BE2C (cell line): ENCODE results near the gene RPL3.

Experiments
- DNase-seq: peaks from one replicate; pipeline ENCODE4 v3.0.0-alpha.2; 2020
- H3K27me3 ChIP-seq: fragments of 250-450 bp; sonication (Bioruptor Pico); 2 replicates; pipeline ENCODE4 v1.5.1; 2020; ENCODE audit warnings: mild to moderate bottlenecking
- H3K36me3 ChIP-seq: fragments of 250-450 bp; sonication (Bioruptor Pico); 2 replicates; pipeline ENCODE4 v1.5.1; 2020; ENCODE audit warnings: mild to moderate bottlenecking
- H3K4me1 ChIP-seq: fragments of 250-450 bp; sonication (Bioruptor Pico); 2 replicates; pipeline ENCODE4 v1.5.1; 2020
- H3K4me3 ChIP-seq: 2 replicates; pipeline ENCODE4 v1.5.1; 2011; ENCODE audit warnings: low read depth, low read length
- H3K9me3 ChIP-seq: fragments of 250-450 bp; sonication (Bioruptor Pico); 2 replicates; pipeline ENCODE4 v1.5.1; 2020
- TF ChIP-seq, protein P1 (sequence below): IDR thresholded peaks from 2 replicates; pipeline ENCODE4 v1.5.1; 2012; ENCODE audit warnings: mild to moderate bottlenecking, low read depth, low read length

Gene RPL3

DNA sequence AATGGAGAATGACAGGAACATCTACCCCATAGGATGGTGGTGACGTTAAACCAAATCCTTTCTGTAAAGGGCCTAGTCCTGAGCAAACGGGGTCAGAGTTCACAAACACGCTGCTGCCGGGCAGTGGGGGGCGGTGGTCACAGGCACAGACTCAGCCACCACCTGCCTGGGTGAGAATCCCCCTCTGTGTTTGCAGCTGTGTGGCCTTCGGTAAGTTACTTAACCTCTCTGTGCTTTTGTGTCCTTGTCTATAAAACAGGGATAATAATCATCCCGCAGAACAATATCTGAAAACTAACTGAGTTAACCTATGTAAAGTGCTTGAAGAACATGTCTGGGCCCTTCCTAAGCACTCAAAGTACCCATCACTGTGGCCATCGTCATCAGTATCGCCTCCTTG lies 48.6 kb downstream of the RPL3 start:
- no peaks in the 10 kb centered on the region for H3K27me3 ChIP-seq
- DNase-seq = no peak
- TF ChIP-seq, protein P1, sequence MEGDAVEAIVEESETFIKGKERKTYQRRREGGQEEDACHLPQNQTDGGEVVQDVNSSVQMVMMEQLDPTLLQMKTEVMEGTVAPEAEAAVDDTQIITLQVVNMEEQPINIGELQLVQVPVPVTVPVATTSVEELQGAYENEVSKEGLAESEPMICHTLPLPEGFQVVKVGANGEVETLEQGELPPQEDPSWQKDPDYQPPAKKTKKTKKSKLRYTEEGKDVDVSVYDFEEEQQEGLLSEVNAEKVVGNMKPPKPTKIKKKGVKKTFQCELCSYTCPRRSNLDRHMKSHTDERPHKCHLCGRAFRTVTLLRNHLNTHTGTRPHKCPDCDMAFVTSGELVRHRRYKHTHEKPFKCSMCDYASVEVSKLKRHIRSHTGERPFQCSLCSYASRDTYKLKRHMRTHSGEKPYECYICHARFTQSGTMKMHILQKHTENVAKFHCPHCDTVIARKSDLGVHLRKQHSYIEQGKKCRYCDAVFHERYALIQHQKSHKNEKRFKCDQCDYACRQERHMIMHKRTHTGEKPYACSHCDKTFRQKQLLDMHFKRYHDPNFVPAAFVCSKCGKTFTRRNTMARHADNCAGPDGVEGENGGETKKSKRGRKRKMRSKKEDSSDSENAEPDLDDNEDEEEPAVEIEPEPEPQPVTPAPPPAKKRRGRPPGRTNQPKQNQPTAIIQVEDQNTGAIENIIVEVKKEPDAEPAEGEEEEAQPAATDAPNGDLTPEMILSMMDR = no peak
- H3K9me3 ChIP-seq = no peaks in the 10 kb centered on the region
- H3K36me3 ChIP-seq = no peaks in the 10 kb centered on the region
- no peaks in the 10 kb centered on the region for H3K4me1 ChIP-seq
- H3K4me3 ChIP-seq = no peak overlapping the region

DNA sequence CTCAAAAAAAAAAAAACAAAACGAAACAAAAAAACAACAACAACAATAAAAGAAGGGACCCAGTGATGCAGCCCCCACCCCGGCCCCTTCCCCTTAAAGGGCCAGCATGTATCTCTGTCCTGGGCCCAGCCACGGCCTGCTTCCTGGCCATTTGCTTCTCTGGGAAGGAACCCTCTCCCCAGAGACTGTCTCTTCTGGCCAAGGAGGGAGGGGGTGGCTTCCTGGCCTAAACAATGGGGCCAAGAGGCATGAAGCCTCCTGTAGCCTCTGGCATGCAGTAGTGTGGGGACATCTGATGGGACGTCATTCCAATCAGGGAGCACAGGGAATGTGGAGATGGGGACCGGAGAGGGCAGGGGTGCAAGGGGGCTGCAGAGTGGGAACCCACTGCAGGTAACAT lies 49.1 kb downstream of the RPL3 start:
- DNase-seq = no peak
- no peaks in the 10 kb centered on the region for H3K27me3 ChIP-seq
- H3K4me1 ChIP-seq = no peaks in the 10 kb centered on the region
- TF ChIP-seq, protein P1 = no peak
- no peak overlapping the region for H3K4me3 ChIP-seq
- H3K9me3 ChIP-seq = no peaks in the 10 kb centered on the region
- no peaks in the 10 kb centered on the region for H3K36me3 ChIP-seq

DNA sequence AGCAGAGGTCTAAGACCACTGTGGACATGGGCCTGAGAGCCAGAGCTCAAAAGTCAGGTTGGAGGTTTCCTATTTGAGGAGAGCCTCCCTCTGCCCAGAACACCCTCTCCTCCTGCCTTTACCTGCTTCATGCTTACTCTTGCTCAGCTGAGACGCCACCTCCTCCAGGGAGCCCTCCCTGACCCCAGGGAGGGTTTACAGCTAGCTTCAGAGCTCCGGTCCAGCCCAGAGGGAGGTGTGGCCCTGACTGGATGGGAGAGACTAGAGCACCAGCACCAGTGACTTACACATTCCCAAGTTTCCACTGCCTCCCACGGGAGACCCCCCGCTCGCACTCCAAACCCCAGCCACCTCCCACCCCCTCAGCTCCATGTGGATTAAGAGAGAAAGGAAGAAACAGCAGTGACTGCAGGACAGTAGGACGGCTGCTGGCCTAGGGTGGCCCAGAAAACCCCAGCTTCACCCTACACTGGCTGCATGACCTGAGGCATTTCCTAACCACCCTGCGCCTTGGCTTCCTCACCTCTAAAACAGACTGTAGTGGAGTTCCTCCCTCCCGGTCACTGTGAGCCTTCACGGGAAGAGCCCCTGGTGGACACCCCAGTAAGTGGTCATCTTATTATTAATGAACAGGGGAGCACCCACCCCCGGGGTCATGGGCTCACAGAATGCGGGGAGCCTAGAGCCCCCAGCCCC lies 50.2 kb downstream of the RPL3 start:
- H3K36me3 ChIP-seq = no peaks in the 10 kb centered on the region
- TF ChIP-seq, protein P1 = peak; percentile 3; the same call in 1 of the 2 replicates
- no peak for DNase-seq
- no peaks in the 10 kb centered on the region for H3K4me1 ChIP-seq
- H3K4me3 ChIP-seq = no peak overlapping the region
- no peaks in the 10 kb centered on the region for H3K9me3 ChIP-seq
- H3K27me3 ChIP-seq = no peaks in the 10 kb centered on the region

DNA sequence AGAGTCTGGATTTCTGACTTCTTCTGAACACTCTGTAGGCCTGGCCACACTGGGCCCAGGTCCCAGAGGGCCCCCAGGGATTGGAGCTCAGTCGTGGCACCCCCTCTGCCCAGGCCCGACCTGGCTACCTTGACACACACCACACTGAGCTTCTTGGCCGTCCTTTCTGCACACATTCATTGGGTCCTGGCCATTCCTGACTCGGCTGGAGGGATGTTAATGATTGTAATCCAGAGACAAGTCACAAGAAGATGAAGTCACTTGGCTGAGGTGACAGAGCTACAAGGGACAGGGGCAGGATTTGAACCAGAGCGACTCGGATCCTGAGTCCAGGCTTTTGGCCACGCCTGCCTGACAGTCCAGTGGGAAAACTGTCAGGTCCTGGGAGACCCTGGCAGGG lies 50.8 kb downstream of the RPL3 start:
- no peak for DNase-seq
- Histone ChIP-seq H3K27me3 (no peaks in the 10 kb centered on the region), H3K4me1 (no peaks in the 10 kb centered on the region), H3K4me3 (no peak overlapping the region), H3K9me3 (no peaks in the 10 kb centered on the region), H3K36me3 (no peaks in the 10 kb centered on the region)
- TF ChIP-seq, protein P1 = no peak

DNA sequence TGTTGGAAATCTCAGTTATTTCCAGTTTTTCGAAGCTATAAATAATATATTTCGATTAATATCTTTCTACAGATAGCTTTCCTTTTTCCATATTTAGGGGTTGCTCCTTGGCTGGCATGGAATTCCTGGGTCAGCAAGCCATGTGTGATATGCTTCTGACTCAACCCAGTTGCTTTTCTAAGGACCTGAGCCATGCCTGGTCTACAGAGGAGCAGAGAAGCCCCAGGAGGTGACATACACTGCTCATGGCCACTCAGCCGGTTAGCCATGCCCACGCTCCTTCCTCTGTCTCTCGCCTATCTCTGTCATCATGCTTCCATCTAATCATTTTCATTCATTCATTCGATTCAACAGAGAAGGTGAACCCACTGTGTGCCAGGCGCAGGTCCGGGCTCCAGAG lies 51.4 kb downstream of the RPL3 start:
- no peak for DNase-seq
- no peak overlapping the region for H3K4me3 ChIP-seq

More for the DNA sequence above, 51.4 kb downstream of the RPL3 start:
- no peaks in the 10 kb centered on the region for H3K4me1 ChIP-seq
- TF ChIP-seq, protein P1 = no peak
- no peaks in the 10 kb centered on the region for H3K9me3 ChIP-seq
- no peaks in the 10 kb centered on the region for H3K36me3 ChIP-seq
- H3K27me3 ChIP-seq = no peaks in the 10 kb centered on the region
